HG02943 (cell line): Measurements from ENCODE around the gene PRKN.
"Not testable (repeated sequence)": the region's sequence is repeated elsewhere in the genome, so short reads cannot be mapped to it uniquely, and the experiment has no call there.

Source experiments
- ATAC-seq: cut with Tn5 transposase; IDR thresholded peaks from one replicate; pipeline ENCODE4 v1.9.1; 2021; ENCODE audit warnings: mild to moderate bottlenecking, low read depth, moderate library complexity; ENCODE audit not compliant: unreplicated experiment

Gene PRKN

DNA sequence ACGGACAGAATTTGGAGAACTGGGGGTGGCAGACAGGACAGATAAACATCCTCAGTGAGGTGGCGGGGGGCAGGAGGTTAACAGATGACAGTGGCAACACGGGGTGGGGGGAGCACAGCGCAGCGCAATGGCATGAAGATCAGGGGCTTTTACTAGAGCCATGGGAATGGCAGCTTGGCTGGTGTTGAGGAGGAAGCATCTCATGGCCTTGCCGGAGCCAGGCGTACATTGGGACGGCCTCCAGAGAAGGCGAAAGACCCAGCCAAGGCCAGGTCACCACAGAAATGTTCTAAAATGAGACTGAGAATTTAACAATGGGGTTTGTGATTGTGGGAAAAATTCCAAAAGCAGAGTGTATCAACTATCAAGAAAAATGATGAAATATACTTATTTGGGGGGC lies 173.0 kb downstream of the PRKN start:
- no peak for ATAC-seq

DNA sequence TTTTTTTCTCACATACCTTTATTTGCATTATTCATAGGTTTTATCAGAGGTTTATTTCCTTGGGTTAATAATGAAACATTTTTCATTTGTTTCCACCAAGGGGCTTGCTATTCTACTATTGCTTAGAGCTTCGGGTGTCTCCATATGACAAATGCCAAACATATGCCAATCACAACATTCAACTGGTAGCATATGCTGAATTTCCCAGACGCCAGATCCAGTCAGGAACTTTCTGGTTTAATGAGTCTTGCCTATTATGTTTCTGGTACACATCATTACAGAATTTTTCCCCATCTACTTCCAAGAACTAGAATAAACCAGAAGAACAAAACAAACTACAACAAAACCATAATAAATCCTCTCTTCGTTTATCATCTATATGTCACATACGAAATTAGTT lies 180.7 kb downstream of the PRKN start:
- no peak for ATAC-seq

DNA sequence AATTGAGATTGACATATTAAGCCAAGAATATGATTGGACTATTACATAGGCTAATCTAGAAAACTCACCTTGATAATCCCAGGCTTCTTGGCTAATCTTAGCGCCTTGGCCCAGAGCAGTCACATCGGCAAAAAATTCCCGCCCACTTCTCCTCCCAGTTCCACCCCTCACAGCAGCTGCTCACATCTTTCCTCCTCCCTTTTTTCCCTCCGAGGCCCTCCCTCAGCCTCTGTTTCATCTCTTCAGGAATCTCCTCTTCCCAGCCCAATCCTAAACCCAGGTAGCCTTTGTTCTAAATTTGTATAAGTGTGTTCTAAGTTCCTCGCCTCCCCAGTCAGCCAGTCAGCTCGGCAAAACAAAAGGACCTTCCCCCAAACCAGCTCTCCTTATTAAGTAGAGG lies 184.3 kb downstream of the PRKN start:
- no peak for ATAC-seq

DNA sequence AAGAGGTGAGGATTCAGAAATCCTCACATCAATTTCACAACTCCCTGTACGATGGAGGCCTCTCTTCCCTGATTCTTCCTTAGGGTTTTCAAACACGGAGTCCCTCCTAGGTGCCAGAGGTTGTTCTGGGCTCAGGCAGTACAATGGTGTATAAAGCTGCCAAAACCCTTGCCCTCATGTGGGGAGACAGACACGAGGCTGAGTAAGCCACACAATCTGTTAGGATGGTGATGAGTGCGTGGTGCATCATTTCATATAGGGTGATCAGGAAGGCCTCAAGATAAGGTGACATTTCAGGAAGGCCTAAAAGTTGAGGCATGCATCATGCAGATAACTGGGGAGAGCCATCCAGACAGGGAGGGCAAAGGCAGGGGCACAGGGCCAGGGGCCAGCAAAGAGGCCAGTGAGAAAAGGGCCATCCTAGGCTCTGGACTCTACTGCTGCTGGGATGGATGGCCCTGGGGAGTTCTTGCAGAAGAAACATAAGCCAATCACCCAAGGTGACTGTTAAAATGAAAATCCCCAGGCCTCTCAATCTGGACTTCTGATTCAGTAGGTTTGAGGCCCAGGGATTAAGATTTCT lies 186.5 kb downstream of the PRKN start:
- no peak for ATAC-seq

DNA sequence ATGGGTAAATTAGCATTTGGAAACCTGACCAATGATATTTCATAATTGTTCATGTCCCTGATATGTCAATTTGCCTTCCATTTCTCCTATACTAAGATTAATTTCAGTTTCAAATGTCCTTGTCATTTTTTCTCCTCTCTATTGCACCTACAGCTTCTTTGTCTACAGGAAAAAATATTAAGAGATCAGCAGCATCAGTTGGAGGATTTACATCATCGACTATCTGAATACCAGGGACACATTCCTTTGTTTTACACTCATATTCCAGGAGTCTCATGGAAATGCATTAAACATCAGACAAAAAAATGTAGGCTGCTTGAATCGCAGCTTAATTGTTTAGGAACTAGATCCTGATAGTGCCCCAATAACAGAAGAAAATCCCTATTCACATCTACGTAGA lies 188.2 kb downstream of the PRKN start:
- ATAC-seq, result no peak

DNA sequence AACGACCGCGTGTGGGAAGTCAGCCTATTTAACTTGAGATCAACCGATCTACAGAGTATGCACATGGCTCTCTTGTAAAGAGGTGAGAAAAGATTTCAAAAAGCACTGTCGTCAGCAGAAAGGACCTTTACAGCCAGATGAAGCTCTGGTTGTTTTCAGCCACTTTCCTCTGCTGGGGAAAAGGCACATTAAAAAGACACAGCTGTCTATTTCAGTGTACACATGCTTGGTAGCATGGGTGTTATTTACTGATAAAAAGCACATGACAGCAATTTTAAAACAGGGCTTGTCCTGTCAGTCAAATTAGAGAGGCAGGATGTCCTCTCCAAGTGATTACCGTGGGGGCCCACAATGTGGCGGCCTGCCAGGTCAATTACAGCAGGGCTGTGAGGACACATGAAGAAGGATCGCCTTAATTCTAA lies 188.9 kb downstream of the PRKN start:
- ATAC-seq, result no peak

DNA sequence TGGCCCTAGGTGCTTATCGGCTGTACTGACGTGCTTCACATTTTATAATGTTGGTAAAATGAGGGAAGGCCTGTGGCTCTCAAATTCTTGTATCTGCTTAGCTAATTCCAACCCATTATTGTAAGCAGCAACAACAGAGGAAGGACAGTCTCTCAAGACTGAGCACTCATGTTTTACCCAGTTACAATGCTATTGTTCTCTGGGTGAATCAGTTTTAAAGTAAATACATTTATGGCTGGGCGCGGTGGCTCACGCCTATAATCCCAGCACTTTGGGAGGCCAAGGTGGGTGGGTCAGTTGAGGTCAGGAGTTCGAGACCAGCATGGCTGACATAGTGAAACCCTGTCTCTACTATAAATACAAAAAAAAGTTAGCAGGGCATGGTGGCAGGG lies 194.6 kb downstream of the PRKN start:
- no peak for ATAC-seq

DNA sequence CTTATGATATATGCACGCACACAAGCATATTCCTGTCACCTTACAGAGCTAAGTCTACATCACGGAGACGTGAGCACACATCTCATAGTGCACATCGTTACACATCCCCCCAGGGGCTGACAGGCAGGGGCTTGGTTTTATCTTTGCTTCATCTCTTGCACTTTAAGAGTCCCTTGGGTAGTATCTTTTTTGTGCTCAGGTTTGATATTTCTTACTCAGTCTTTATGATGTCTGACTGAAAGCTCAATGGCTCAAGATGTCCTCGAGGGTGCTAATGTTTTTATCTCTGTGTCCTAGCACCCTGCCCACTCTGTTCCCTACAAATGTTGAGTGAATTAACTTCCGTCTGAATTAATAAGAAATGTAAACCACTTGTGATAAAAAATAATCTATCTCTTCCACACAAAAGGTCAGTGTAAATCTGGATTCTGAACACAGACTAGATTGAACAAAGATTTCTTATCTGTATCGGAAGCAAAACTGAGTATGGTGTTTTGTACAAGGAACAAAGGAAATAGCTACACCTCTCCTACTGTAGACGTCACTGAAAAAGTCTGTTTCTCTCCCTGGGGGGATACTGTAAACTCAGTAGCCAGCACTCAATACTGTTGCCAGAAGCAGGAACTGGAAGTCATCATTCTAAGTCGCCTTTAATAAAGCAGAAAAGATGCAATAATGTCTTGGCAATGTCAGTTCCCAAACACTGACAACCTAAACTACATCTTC lies 195.1 kb downstream of the PRKN start:
- no peak for ATAC-seq

DNA sequence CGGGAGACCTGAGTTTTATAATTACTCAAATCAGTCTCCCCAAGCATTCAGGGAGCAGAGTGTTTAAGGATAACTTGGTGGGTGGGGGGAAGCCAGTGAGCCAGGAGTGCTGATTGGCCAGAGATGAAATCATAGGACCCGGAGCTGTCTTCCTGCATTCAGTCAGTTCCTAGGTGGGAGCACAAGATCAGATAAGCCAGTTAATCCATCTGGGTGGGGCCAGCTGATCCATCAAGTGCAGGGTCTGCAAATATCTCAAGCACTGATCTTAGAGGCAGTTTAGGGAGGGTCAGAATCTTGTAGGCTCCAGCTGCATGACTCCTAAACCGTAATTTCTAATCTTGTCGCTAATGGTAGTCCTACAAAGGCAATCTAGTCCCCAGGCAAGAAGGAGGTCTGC lies 196.2 kb downstream of the PRKN start:
- not testable (repeated sequence) for ATAC-seq

DNA sequence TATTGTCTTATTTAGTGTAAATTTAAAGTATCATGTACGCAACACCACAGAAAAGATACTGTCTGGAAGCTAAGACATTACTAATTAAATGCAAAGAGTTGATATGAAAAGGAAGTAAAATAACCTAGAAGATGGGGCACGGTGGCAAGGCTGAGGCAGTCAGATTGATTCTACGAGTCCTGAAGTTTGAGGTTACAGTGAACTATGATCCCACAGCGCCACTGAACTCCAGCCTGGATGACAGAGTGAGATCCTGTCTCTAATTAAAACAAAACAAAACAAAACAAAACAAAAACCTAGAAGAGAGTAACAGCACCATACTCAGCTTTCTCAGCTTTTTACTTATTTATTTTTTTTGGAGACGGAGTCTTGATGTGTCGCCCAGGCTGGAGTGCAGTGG lies 199.0 kb downstream of the PRKN start:
- ATAC-seq, result no peak

DNA sequence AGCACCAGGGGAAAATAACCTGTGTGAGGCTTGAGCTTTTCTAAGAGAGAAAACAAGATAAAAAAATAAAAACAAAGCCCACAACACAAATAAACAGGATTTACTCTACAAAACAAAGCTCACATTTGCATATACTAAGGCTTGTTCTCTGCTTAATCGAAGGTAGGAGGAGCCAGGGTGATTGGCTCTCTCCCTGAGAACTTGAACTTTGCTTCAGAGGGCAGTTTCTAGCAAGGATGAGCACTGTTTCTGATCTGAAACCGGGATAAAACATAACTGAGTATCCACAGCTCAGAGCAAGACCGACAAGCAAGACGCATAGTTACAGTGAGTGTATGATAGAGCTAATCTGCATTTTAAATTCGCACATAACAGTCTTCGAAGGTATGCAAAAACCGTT lies 200.6 kb downstream of the PRKN start:
- no peak for ATAC-seq

DNA sequence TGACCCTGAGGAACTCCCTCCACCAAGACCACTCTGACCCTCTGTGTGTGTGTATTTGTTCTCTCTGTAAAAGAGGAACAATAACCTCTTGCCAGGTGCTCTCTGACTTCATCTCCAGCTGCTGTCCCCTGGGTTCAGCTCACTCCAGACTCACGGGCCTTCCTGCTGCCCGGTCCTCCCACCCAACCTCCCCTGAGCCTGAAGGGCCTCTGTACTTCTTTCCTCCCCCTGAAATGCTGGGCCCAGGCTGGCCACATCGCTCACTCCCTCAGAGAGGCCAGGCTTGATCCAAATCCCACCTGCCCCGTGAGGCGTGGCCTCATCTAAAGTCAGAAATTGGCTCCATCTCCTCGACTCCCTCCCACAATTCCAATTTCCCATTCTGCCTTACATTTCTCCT lies 202.4 kb downstream of the PRKN start:
- ATAC-seq, result no peak

DNA sequence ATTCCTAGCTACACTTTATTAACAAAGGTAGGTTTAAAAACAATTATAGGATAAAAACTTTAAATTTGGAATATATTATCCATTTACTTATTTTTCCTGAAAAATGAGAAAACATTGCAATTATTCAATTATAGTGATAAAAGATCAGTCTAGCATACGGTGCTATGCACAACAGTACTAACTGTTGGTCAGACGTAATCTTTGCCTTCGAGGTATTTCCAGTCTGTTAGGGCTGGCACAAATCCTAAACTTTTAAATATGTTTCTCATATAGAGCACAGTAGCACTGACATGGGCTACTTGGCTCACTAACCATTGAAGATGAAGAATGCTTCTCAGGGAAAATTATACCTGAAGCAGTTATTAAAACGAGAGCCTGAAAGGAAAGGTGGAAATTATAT lies 214.8 kb downstream of the PRKN start:
- ATAC-seq, result no peak

DNA sequence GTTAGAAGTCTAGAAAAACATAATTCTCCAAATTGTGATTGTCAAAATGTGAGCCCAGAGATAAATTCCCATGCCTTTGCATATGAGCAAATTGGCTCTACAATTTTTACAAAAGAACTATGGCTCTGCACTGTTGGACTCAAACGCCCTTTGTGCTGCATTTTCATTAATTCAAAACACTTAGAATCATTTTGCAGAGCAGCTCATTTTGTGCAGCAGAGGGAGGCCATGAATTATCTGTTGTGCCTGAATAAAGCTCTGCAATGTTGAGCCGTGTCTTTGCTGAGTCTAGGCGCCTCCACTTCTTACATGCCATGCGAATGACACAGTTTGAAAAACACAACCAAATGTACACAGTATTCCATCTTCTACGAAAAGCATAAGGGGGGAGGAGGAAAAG lies 230.2 kb downstream of the PRKN start:
- ATAC-seq, result no peak

DNA sequence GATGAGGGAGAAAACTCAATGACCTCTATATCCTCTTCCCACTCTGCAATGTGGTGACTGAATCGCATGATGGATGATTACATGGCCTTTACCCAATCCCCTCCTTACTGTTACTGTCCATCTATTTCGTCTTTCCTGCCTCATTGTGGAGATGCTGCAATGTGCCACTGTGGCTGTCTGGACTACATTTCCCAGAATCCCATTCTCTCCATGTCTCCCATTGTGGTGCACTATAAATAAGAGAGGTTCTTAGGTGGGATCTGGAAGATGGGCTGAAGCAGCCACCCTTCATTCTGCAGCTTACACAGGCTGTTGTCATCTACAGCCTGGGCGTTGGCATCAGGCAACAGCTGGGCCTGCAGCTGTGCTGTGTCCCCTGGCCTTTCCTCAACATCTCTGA lies 233.6 kb downstream of the PRKN start:
- ATAC-seq, result no peak

DNA sequence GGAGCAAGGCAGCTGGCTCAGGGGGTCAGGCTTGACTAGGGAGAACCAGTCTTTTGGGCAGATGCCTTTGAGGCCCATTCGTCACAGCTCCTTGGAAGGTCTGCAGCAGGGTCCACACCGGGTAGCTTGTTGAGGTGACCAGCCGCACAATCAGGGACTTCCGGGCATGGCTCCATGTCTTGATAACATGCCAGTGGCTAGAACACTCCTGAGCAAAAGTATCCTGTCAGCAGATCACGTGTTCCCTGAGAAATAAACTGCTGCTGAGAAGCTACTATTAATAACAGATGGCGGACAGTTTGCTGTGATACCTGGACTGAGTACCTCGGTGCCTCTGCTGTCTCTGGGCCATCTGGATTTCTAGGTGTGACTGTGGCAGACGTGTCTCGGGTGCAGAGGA lies 235.9 kb downstream of the PRKN start:
- ATAC-seq, result no peak

DNA sequence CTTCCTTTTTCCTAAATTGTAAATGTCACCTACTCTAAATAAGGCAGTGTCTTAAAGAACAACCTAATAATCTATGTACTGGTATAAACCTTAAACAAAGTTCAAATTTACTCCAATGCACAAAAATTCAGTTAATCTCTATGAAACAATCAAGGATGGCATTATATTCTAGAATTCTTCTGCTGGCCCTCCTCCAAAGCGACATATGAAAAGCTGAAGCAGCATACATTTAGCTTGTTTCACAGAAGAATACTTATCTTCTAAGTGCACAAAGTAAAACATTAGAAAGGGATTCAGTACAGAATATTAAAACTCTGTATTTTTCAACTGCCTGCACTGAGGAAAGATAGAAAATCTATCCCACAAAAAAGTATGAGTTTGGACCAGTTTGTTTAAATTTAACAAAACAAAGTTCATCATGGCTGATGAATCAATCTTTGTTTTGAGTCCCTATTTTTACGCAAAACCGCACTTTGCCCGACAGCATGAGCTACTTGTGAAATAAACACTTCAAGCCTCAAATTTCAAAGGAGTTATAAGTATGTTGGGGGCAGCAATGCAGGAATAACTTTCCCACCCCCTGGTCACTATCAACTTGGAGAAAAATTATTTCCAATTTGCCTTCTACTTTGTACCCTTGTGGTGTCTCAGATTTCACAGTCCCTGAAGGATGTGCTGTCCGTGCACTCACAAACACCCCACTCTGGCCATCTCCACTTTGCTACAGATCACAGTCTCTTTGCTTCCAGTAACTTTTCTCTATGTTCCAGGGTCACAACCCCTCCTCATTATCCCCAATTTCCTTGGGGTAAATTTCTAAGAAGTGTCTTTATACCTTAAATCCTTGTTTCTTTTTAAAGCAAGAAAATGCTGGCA lies 238.2 kb downstream of the PRKN start:
- ATAC-seq, result no peak

DNA sequence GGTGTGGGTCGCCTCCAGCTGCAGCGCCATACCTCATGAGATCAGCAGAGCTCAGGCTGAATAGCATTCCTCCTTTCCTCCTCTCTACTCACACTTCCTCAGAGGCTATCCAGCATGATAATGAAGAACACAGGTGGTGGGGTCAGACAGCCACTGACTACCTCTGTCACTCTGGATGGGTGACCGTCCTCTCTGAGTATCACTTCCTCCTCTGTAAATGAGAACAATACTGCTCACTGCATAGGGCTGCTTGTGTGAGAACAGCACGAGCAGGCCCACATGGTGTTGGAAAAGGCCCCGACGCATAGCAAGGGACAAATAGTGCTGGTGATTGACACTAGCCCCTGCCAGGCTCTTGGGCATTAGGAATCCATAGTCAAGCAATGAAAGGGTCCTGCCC lies 239.1 kb downstream of the PRKN start:
- ATAC-seq, result no peak

DNA sequence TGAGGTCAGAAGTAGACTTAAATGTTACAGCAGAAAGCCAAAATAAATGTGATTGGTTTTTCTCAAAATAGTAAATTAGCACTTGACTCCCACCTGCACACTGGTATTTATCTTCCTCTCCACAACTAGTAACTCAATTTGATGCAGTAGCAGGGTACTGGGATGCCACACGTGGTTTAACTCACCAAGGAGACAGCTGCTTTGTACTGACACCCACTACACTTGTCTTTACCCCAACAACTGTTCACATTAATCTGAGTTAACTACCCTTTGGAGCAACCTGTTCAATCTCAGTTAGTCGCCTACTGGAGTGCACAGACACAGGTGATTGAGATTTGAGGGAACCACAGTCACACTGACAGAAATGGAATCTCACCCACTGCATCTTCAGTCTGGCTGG lies 242.1 kb downstream of the PRKN start:
- no peak for ATAC-seq

DNA sequence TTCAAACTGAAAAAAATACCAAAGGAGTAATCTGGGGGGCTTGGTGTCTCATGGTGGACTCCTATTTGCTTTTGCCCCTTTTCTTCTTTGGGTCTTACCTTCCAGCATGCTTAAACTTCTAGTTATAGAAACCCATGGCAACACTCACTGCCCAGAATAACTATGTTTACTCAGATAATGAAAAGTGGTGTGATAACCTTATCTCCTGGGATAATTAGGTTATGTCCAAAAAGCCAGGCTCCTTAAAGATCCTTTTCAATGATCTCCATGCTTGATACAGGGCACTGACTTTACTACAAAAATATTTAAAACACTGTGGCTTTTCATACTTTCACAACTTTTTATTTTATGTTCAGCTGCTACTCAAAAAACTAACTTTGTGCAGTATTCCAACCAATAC lies 245.6 kb downstream of the PRKN start:
- no peak for ATAC-seq

DNA sequence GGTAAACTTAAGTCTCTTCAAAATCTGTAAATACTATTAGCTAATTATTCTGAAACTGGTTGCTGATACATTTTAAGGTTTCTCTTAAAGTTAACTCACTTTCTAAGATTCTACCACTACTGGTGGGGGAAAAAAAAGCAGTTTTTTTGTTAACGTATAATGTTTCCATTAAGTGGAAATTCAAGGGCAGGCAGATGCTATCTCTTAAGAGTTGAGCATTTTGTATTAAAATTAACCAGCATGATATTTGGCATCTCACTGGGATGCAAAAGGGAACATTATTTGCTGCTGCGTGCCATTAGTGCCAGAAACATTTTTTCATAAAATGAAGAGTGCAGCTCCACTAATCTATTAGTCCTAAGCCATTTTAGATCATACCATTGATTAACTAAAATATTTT lies 246.2 kb downstream of the PRKN start:
- ATAC-seq, result no peak

DNA sequence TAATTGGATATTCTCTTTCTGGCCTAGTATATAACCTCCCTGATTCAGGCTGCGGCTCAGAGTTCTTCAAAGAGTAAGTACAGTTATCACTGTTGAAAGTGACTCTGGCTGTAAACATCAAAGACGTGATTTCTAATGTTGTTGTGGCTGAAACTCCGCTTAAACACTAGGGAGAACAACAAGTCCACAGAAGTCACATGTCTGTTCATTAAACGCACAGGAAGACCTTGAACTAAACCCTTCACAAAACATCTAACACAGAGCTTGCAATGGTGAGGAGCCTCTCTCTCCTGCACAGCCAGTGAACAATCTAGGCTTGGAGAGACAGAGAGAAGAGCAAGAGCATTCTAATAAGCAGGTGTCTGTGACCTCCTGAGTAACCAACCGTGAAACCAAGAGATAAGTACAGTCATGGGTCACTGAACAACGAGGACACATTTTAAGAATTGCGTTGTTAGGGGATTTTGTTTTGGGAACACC lies 249.3 kb downstream of the PRKN start:
- ATAC-seq, result no peak
